IMR-90 (cell line): Measurements from ENCODE around the gene NOL9. TPM values are rescaled to one million over a fixed set of nuclear protein-coding genes. Genes with fewer than 3 reads are reported as not detected.

Source experiments
- ATAC-seq: fragments of 200-7000 bp; cut with Tn5 transposase; 2 replicates; pipeline ENCODE4 v1.9.1; 2020; ENCODE audit warnings: low read depth, mild to moderate bottlenecking, moderate library complexity
- BruUV-seq: library from RNA; stranded (reverse); fragments of 400-500 nt; replicated peaks from 2 replicates; lab custom pipeline; 2021; lab: Mats Ljungman, UMichigan
- CTCF ChIA-PET: fragments of 300-600 bp; formaldehyde crosslinking; extraction: SDS; loops from one replicate; lab custom pipeline; 2021; ENCODE audit warnings: antibody characterized with exemption; lab: Yijun Ruan, JAX
- POLR2A ChIA-PET: fragments of 300-600 bp; sonication (Branson Sonifier 250); formaldehyde crosslinking; loops from one replicate; lab custom pipeline; 2022; ENCODE audit warnings: antibody characterized with exemption; ENCODE audit not compliant: unreplicated experiment; lab: Charles Lee
- DNase-seq: peaks from one replicate; pipeline ENCODE4 v3.0.0; 2013
- H2AFZ ChIP-seq: replicated peaks from 2 replicates; pipeline ENCODE3; 2013; ENCODE audit warnings: low read length, mild to moderate bottlenecking; ENCODE audit not compliant: poor library complexity
- H2AK5ac ChIP-seq: 2 replicates; pipeline ENCODE4 v1.6.1; 2013; ENCODE audit warnings: low read depth, low read length, inconsistent platforms
- H2AK9ac ChIP-seq: replicated peaks from 2 replicates; pipeline ENCODE3; 2013; ENCODE audit warnings: mild to moderate bottlenecking, low read depth, low read length, moderate library complexity; ENCODE audit not compliant: poor library complexity
- H2BK120ac ChIP-seq: 2 replicates; pipeline ENCODE4 v1.6.1; 2013; ENCODE audit warnings: low read depth, low read length, inconsistent platforms
- H2BK15ac ChIP-seq: 3 replicates; pipeline ENCODE4 v1.6.1; 2013; ENCODE audit warnings: low read depth, low read length, inconsistent platforms
- H2BK20ac ChIP-seq: 2 replicates; pipeline ENCODE4 v1.6.1; 2013; ENCODE audit warnings: low read depth, mild to moderate bottlenecking, inconsistent platforms, low read length, moderate library complexity
- H2BK5ac ChIP-seq: 2 replicates; pipeline ENCODE4 v1.6.1; 2013; ENCODE audit warnings: mild to moderate bottlenecking, low read depth, low read length, inconsistent platforms; ENCODE audit not compliant: poor library complexity, severe bottlenecking
- H3K14ac ChIP-seq: replicated peaks from 2 replicates; pipeline ENCODE4 v1.6.1; 2013; ENCODE audit warnings: low read depth, low read length, inconsistent platforms
- H3K18ac ChIP-seq: 2 replicates; pipeline ENCODE4 v1.6.1; 2013; ENCODE audit warnings: low read depth, low read length, control low read depth
- H3K23ac ChIP-seq: 2 replicates; pipeline ENCODE4 v1.6.1; 2013; ENCODE audit warnings: low read depth, low read length, inconsistent platforms
- H3K27ac ChIP-seq: 2 replicates; pipeline ENCODE4 v1.5.1; 2013; ENCODE audit warnings: mild to moderate bottlenecking, control low read depth, low read length; ENCODE audit not compliant: insufficient read depth
- H3K27me3 ChIP-seq: 2 replicates; pipeline ENCODE4 v1.6.1; 2013; ENCODE audit warnings: low read length; ENCODE audit not compliant: control insufficient read depth, insufficient read depth
- H3K36me3 ChIP-seq: 2 replicates; pipeline ENCODE4 v1.6.1; 2013; ENCODE audit warnings: low read length, mixed read lengths; ENCODE audit not compliant: control insufficient read depth, insufficient read depth
- H3K4ac ChIP-seq: 2 replicates; pipeline ENCODE4 v1.6.1; 2013; ENCODE audit warnings: low read depth, low read length, inconsistent platforms
- H3K4me1 ChIP-seq: 2 replicates; pipeline ENCODE4 v1.6.1; 2013; ENCODE audit warnings: low read length, mixed read lengths; ENCODE audit not compliant: control insufficient read depth, insufficient read depth
- H3K4me2 ChIP-seq: 2 replicates; pipeline ENCODE4 v1.6.1; 2013; ENCODE audit warnings: low read depth, mild to moderate bottlenecking, control low read depth, low read length, moderate library complexity
- H3K4me3 ChIP-seq: 2 replicates; pipeline ENCODE4 v1.5.1; 2013; ENCODE audit warnings: low read depth, mild to moderate bottlenecking, control low read depth, low read length, moderate library complexity; ENCODE audit not compliant: insufficient read depth
- H3K56ac ChIP-seq: 2 replicates; pipeline ENCODE4 v1.6.1; 2013; ENCODE audit warnings: low read length, inconsistent platforms; ENCODE audit not compliant: insufficient read depth; ENCODE audit errors: extremely low read depth
- H3K79me1 ChIP-seq, 2 experiments: 2 replicates each; pipeline ENCODE4 v1.6.1; 2013; ENCODE audit warnings: low read length in 2 of 2, inconsistent platforms in 1 of 2, low read depth in 1 of 2
- H3K9ac ChIP-seq: 2 replicates; pipeline ENCODE4 v1.6.1; 2013; ENCODE audit warnings: low read depth, low read length, control low read depth
- H3K9me1 ChIP-seq: 2 replicates; pipeline ENCODE4 v1.6.1; 2013; ENCODE audit warnings: low read length, inconsistent platforms; ENCODE audit not compliant: insufficient read depth
- H3K9me3 ChIP-seq: 2 replicates; pipeline ENCODE4 v1.6.1; 2013; ENCODE audit warnings: low read length; ENCODE audit not compliant: control insufficient read depth, insufficient read depth
- H4K20me1 ChIP-seq: 2 replicates; pipeline ENCODE4 v1.6.1; 2013; ENCODE audit warnings: low read length, inconsistent platforms; ENCODE audit not compliant: insufficient read depth
- H4K5ac ChIP-seq: 2 replicates; pipeline ENCODE4 v1.6.1; 2013; ENCODE audit warnings: mild to moderate bottlenecking, low read depth, low read length, control low read depth
- H4K8ac ChIP-seq, 2 experiments: 2 replicates each; pipeline ENCODE4 v1.6.1; 2013; ENCODE audit warnings: low read depth in 2 of 2, low read length in 2 of 2, control low read depth in 1 of 2, inconsistent platforms in 1 of 2
- H4K91ac ChIP-seq: 2 replicates; pipeline ENCODE4 v1.6.1; 2013; ENCODE audit warnings: low read depth, low read length, inconsistent platforms; ENCODE audit not compliant: insufficient read depth
- BHLHE40 ChIP-seq: fragments of 150-350 bp; IDR thresholded peaks from 2 replicates; pipeline ENCODE4 v1.6.1; 2016; ENCODE audit warnings: mild to moderate bottlenecking, low read depth, low read length
- CEBPB ChIP-seq: IDR thresholded peaks from 2 replicates; pipeline ENCODE4 v1.6.1; 2012; ENCODE audit warnings: low read depth, low read length, improper control_type of control experiment
- CHD1 ChIP-seq: IDR thresholded peaks from 2 replicates; pipeline ENCODE4 v1.6.1; 2012; ENCODE audit warnings: low read depth, low read length, improper control_type of control experiment
- CTCF ChIP-seq: conservative IDR thresholded peaks from 2 replicates; pipeline ENCODE4 v1.5.1; 2012; ENCODE audit warnings: mild to moderate bottlenecking, low read depth, low read length, improper control_type of control experiment
- ELK1 ChIP-seq: fragments of 150-350 bp; IDR thresholded peaks from 2 replicates; pipeline ENCODE4 v1.6.1; 2016; ENCODE audit warnings: low read depth, mild to moderate bottlenecking, low read length, moderate library complexity, borderline replicate concordance
- FOS ChIP-seq: fragments of 150-350 bp; IDR thresholded peaks from 2 replicates; pipeline ENCODE4 v1.6.1; 2016; ENCODE audit warnings: low read depth, low read length
- MAFK ChIP-seq: IDR thresholded peaks from 2 replicates; pipeline ENCODE4 v1.6.1; 2012; ENCODE audit warnings: low read depth, low read length, improper control_type of control experiment
- MXI1 ChIP-seq: IDR thresholded peaks from 2 replicates; pipeline ENCODE4 v1.6.1; 2012; ENCODE audit warnings: low read depth, mild to moderate bottlenecking, low read length, moderate library complexity, borderline replicate concordance
- NFE2L2 ChIP-seq: fragments of 150-350 bp; IDR thresholded peaks from 2 replicates; pipeline ENCODE4 v1.6.1; 2016; ENCODE audit warnings: low read depth, mild to moderate bottlenecking, low read length
- POLR2A ChIP-seq: IDR thresholded peaks from 2 replicates; pipeline ENCODE4 v1.6.1; 2012; ENCODE audit warnings: mild to moderate bottlenecking, low read depth, low read length
- RAD21 ChIP-seq: IDR thresholded peaks from 2 replicates; pipeline ENCODE4 v1.6.1; 2012; ENCODE audit warnings: low read length, improper control_type of control experiment
- RCOR1 ChIP-seq: IDR thresholded peaks from 2 replicates; pipeline ENCODE4 v1.6.1; 2012; ENCODE audit warnings: mild to moderate bottlenecking, low read length, improper control_type of control experiment; ENCODE audit not compliant: insufficient replicate concordance
- RFX5 ChIP-seq: IDR thresholded peaks from 2 replicates; pipeline ENCODE4 v1.8.0; 2012; ENCODE audit warnings: low read depth, mild to moderate bottlenecking, low read length, moderate library complexity
- SMC3 ChIP-seq: fragments of 150-350 bp; IDR thresholded peaks from 2 replicates; pipeline ENCODE4 v1.6.1; 2016; ENCODE audit warnings: low read depth, mild to moderate bottlenecking, antibody characterized with exemption, low read length, moderate library complexity
- USF2 ChIP-seq: fragments of 150-350 bp; IDR thresholded peaks from 2 replicates; pipeline ENCODE4 v1.6.1; 2017; ENCODE audit warnings: mild to moderate bottlenecking, antibody characterized with exemption, low read length, low read depth
- WGBS, 2 experiments: methylation state at CpG; one replicate each; pipeline versions ENCODE4 v1.1.5 to v1.1.7; 2013; ENCODE audit warnings: missing lambda C conversion rate in 2 of 2; ENCODE audit not compliant: insufficient read length in 1 of 2; ENCODE audit errors: extremely low coverage in 2 of 2; 5-methylcytosine and 5-hydroxymethylcytosine counted together
- dilution Hi-C: fragments of 300-500 bp; cut with HindIII; formaldehyde crosslinking; loops from one replicate; pipeline ENCODE4 v1.14.3; 2018; ENCODE audit warnings: low sequenced_read_pairs; ENCODE audit not compliant: unreplicated experiment
- in situ Hi-C: fragments of 300-500 bp; cut with MboI; formaldehyde crosslinking; loops from 3 replicates; pipeline ENCODE4 v1.14.3; 2019; ENCODE audit warnings: low sequenced_read_pairs, inconsistent platforms, mixed read lengths
- intact Hi-C: fragments of 100-400 bp; cut with micrococcal nuclease; formaldehyde crosslinking; loops from 2 replicates; pipeline ENCODE4 v1.10.0; 2022
- polyA plus RNA-seq, 3 experiments: library from polyadenylated mRNA; depleted of rRNA; stranded (reverse); fragments of >200 nt; gene quantifications; 2 replicates each; pipeline ENCODE4 v1.2.3, GENCODE V29; 2012; ENCODE audit warnings: low replicate concordance in 1 of 3
- total RNA-seq: library from RNA; depleted of rRNA; stranded (reverse); fragments of >200 nt; gene quantifications from 2 replicates; pipeline ENCODE4 v1.2.3, GENCODE V29; 2012

NOL9 gene
- total and polyA plus RNA-seq, 2 of the 4 experiments (the other 2 are of a cell fraction): 13.0 to 19.2 TPM

- Histone ChIP-seq H4K20me1 (no peaks in the 10 kb centered on the region), H3K4me1 (peaks cover 2% of the 10 kb centered on the region), H3K18ac (no peak overlapping the region), H2AK9ac (no peak overlapping the region), H3K14ac (no peak overlapping the region), H3K23ac (peak overlapping the region; percentile 20; the same call in 1 of the 2 replicates), H3K9ac (no peak overlapping the region), H2BK5ac (no peak overlapping the region), H2BK15ac (no peak overlapping the region), H3K36me3 (peaks cover 46% of the 10 kb centered on the region), H3K4ac (peak overlapping the region; percentile 3; the same call in 1 of the 2 replicates), H3K27ac (no peak overlapping the region), H3K9me3 (no peaks in the 10 kb centered on the region), H2AK5ac (no peak overlapping the region), H3K9me1 (peaks cover 5% of the 10 kb centered on the region; the same call in 1 of the 2 replicates), H3K4me3 (no peak overlapping the region), H4K91ac (no peak overlapping the region), H3K4me2 (no peak overlapping the region), H4K8ac (no peak overlapping the region), H3K79me1 (peaks cover 18 to 24% of the 10 kb centered on the region in 2 experiments), H2AFZ (no peak overlapping the region), H3K27me3 (no peaks in the 10 kb centered on the region), H3K56ac (no peak overlapping the region), H4K5ac (no peak overlapping the region), H2BK20ac (peak overlapping the region; percentile 20; the same call in 1 of the 2 replicates), H2BK120ac (no peak overlapping the region)
- ATAC-seq (no peak), DNase-seq (peak; percentile 12)
- POLR2A ChIA-PET: no interaction called here
- WGBS, 2 experiments: 80% methylated on average over 1 of the region's 10 CpGs; no CpG with 5 or more reads in 1 of the 2 experiments
- CTCF ChIA-PET: no interaction called here
- no TSS peak for BruUV-seq
- dilution Hi-C loops (no loop called here), intact Hi-C loops (no loop called here), in situ Hi-C loops (no loop called here)
- TF ChIP-seq RFX5: no peak
- no peak for TF ChIP-seq MAFK
- TF ChIP-seq FOS: no peak
- no peak for TF ChIP-seq RCOR1
- TF ChIP-seq BHLHE40: no peak
- TF ChIP-seq POLR2A: no peak
- no peak for TF ChIP-seq SMC3
- no peak for TF ChIP-seq CEBPB
- TF ChIP-seq CTCF: no peak
- no peak for TF ChIP-seq RAD21
- no peak for TF ChIP-seq USF2
- TF ChIP-seq MXI1: no peak
- TF ChIP-seq ELK1: no peak
- no peak for TF ChIP-seq NFE2L2
- no peak for TF ChIP-seq CHD1
These were observed 8.8 kb downstream of the NOL9 start for GRCh38 chr1:6545276-6546112.
